Bronchial epithelial cell (primary cell): ENCODE measurements around the gene C6orf62. TPM values are rescaled to one million over a fixed set of nuclear protein-coding genes. Genes with fewer than 3 reads are reported as not detected.
"Not testable (repeated sequence)": the region's sequence is repeated elsewhere in the genome, so short reads cannot be mapped to it uniquely, and the experiment has no call there.

Experiments
- DNase-seq: peaks from one replicate; pipeline ENCODE4 v3.0.0-alpha.2; 2010; ENCODE audit warnings: low read depth
- FAIRE-seq: peaks from 2 replicates; lab custom pipeline; 2011; peaks lifted over from hg19 to GRCh38; lab: Jason Lieb, UNC
- H3K27me3 ChIP-seq: 2 replicates; pipeline ENCODE4 v1.5.1; 2011; ENCODE audit warnings: low read length; ENCODE audit not compliant: control insufficient read depth, insufficient read depth
- H3K36me3 ChIP-seq: 2 replicates; pipeline ENCODE4 v1.5.1; 2011; ENCODE audit warnings: low read length; ENCODE audit not compliant: control insufficient read depth, insufficient read depth
- H3K4me3 ChIP-seq: 2 replicates; pipeline ENCODE4 v1.5.1; 2011; ENCODE audit warnings: mild to moderate bottlenecking, low read depth, low read length, control low read depth
- total RNA-seq: library from RNA; depleted of rRNA; stranded (reverse); fragments of >200 nt; gene quantifications from 2 replicates; pipeline ENCODE4 v1.2.1, GENCODE V29; 2014
- TF ChIP-seq, protein P1 (sequence below): IDR thresholded peaks from 2 replicates; pipeline ENCODE4 v1.5.1; 2011; ENCODE audit warnings: mild to moderate bottlenecking, moderate library complexity, low read length, control low read depth, inconsistent platforms; ENCODE audit not compliant: insufficient read depth, severe bottlenecking

Gene C6orf62
- total RNA-seq, 1 donor from 2014 or later = 120 TPM

DNA sequence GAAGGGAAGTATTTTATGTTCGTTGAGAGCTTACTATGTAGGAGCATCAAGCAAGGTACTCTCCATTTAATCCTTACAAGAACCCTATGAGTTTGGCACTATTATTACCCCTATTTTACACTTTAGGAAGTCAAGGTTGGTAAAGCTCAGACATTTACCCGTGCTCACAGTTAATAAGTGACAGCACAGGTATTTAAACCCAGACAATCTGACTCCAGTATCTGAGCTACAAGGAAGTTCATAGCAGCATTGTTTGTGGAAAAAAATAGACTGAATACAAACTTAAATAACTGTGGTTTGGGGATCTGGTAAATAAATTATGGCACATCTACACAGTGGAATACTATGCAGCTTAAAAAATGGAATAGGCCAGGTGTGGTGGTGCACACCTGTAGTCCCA lies 34.6 kb upstream of the C6orf62 start:
- no peak overlapping the region for H3K4me3 ChIP-seq
- H3K27me3 ChIP-seq = no peaks in the 10 kb centered on the region
- DNase-seq (no peak), FAIRE-seq (no peak)
- H3K36me3 ChIP-seq = no peaks in the 10 kb centered on the region
- TF ChIP-seq, protein P1, sequence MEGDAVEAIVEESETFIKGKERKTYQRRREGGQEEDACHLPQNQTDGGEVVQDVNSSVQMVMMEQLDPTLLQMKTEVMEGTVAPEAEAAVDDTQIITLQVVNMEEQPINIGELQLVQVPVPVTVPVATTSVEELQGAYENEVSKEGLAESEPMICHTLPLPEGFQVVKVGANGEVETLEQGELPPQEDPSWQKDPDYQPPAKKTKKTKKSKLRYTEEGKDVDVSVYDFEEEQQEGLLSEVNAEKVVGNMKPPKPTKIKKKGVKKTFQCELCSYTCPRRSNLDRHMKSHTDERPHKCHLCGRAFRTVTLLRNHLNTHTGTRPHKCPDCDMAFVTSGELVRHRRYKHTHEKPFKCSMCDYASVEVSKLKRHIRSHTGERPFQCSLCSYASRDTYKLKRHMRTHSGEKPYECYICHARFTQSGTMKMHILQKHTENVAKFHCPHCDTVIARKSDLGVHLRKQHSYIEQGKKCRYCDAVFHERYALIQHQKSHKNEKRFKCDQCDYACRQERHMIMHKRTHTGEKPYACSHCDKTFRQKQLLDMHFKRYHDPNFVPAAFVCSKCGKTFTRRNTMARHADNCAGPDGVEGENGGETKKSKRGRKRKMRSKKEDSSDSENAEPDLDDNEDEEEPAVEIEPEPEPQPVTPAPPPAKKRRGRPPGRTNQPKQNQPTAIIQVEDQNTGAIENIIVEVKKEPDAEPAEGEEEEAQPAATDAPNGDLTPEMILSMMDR = no peak

DNA sequence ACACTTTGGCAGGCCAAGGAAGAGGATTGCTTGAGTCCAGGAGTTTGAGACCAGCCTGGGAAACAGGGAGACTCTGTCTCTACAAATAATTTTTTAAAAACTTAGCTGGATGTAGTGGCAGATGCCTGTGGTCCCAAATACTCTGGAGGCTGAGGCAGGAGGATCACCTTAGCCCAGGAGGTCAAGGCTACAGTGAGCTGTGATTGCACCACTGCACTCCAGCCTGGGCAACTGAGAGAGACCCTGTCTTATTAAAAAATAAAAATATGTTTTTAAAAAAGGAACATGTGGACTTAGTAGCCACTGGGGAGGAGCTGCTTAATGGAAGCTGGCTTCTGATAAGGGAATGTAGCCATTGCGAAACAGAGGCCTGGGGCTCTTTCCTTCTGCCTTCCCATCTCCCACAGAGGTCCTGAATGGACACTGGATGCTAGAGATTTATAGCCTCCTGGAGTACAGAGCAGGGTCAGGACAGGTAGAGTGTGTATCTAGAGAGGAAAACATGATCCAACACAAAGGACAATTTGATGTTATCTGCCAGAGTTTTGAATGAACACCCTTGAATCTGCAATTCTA lies 34.1 kb upstream of the C6orf62 start:
- Histone ChIP-seq H3K4me3 (no peak overlapping the region), H3K36me3 (no peaks in the 10 kb centered on the region), H3K27me3 (no peaks in the 10 kb centered on the region)
- no peak for DNase-seq
- no peak for FAIRE-seq
- TF ChIP-seq, protein P1 = no peak

DNA sequence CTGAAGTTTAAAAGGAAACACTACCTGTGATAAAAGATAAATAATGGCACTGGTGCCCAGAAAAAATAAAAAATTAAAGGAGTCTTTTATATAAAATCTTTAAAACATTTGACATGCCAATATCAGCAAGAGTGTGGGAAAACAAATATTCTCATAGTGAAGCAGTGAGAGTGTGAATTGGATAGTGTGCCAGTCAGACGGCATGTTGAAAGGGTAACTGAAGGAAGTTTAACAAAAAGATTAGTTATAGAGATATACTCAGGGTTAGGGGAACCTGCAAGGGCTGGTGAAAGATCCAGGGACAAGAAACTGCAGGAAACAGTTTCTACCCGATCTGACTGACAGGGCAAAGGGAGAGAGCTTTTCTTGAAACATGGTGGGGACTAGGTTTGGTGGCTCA lies 33.5 kb upstream of the C6orf62 start:
- TF ChIP-seq, protein P1 = no peak
- Histone ChIP-seq H3K27me3 (no peaks in the 10 kb centered on the region), H3K4me3 (no peak overlapping the region), H3K36me3 (no peaks in the 10 kb centered on the region)
- FAIRE-seq (no peak), DNase-seq (no peak)

DNA sequence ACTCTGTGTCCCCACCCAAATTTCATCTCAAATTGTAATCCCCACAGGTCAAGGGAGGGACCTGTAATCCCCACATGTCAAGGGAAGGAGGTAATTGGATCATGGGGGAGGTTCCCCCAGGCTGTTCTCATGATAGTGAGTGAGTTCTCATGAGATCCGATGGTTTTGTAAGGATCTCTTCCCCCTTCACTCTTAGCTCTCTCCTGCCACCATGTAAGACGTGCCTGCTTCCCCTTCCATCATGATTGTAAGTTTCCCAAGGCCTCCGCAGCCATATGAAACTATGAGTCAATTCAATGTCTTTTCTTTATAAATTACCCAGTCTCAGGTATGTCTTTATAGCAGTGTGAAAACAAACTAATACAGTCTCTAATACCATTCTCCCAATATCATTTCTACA lies 31.9 kb upstream of the C6orf62 start:
- not testable (repeated sequence) for FAIRE-seq, H3K36me3 ChIP-seq, H3K27me3 ChIP-seq, DNase-seq, H3K4me3 ChIP-seq

DNA sequence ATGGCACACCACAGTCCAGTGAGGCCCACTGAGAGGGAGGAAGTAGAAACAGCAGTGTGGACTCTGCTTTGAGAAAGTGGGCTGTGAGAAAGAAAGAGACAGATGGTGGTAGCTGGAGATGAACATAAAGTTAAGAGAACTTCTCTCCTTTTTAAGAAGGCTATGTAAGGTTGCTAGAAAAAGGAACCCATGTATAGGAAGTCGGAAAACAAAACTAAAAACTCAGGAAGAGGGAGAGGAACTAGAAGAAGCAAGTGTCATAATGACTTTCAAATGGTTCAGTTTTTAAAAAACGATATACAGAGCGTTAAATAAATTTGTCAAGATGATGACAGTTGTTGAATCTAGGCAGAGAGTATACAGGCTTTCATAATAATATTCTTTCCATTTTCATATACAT lies 30.3 kb upstream of the C6orf62 start:
- DNase-seq (no peak), FAIRE-seq (no peak)
- Histone ChIP-seq H3K36me3 (no peaks in the 10 kb centered on the region), H3K4me3 (no peak overlapping the region), H3K27me3 (no peaks in the 10 kb centered on the region)
- TF ChIP-seq, protein P1 = no peak

DNA sequence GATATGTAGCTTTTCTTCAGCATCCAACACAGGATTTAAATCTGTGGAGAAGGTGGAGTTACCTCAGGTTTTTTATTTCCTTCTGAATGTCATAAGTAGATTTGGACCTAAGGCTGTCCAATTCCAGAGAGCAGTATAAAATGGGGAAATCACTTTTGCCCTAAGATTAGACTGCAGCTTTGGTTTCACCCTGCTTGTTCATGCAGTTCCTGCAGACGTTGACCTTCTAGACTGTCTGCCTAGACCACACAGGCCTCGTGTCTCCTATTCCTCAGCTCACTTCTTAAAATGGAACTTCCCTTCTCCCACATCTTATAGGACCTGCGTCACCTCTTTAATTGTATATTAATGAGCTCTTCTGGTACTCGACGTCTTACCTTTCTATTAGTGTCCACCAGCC lies 26.0 kb upstream of the C6orf62 start:
- DNase-seq = no peak

More for the DNA sequence above, 26.0 kb upstream of the C6orf62 start:
- H3K27me3 ChIP-seq = no peaks in the 10 kb centered on the region
- TF ChIP-seq, protein P1 = no peak
- no peak for FAIRE-seq
- H3K4me3 ChIP-seq = no peak overlapping the region
- H3K36me3 ChIP-seq = no peaks in the 10 kb centered on the region
